Nephron progenitor cell (in vitro differentiated cells): ENCODE measurements around the gene KCNMA1.
A peak's percentile ranks its signal among the peaks of the same experiment; 100 is the strongest.

Experiments used
- DNase-seq: peaks from one replicate; pipeline ENCODE4 v3.0.0; 2021
- H3K27ac Mint-ChIP-seq: 2 replicates; pipeline ENCODE4 v1.8.0; 2021; ENCODE audit warnings: mild to moderate bottlenecking, moderate library complexity, mixed read lengths
- H3K27me3 Mint-ChIP-seq: 2 replicates; pipeline ENCODE4 v1.8.0; 2021; ENCODE audit warnings: mild to moderate bottlenecking, low read depth, mixed read lengths; ENCODE audit not compliant: poor library complexity
- H3K36me3 Mint-ChIP-seq: 2 replicates; pipeline ENCODE4 v1.8.0; 2021; ENCODE audit warnings: low read depth, mixed read lengths
- H3K4me1 Mint-ChIP-seq: 2 replicates; pipeline ENCODE4 v1.8.0; 2021; ENCODE audit warnings: mixed read lengths
- H3K4me3 Mint-ChIP-seq: 2 replicates; pipeline ENCODE4 v1.8.0; 2021; ENCODE audit warnings: mild to moderate bottlenecking, moderate library complexity, mixed read lengths
- H3K9me3 Mint-ChIP-seq: 2 replicates; pipeline ENCODE4 v1.8.0; 2021; ENCODE audit warnings: mild to moderate bottlenecking, moderate library complexity, mixed read lengths
- CTCF ChIP-seq: fragments of 200-600 bp; sonication (generic); IDR thresholded peaks from 2 replicates; pipeline ENCODE4 v1.5.0; 2021; ENCODE audit warnings: antibody characterized with exemption

KCNMA1 gene

GRCh38 chr10:77673515-77674140 lies 36.0 kb upstream of the KCNMA1 start:
- no peak overlapping the region for H3K4me3 Mint-ChIP-seq
- no peak for DNase-seq
- no peaks in the 10 kb centered on the region for H3K9me3 Mint-ChIP-seq
- TF ChIP-seq CTCF = no peak
- H3K27ac Mint-ChIP-seq = no peak overlapping the region
- peaks cover 22% of the 10 kb centered on the region for H3K4me1 Mint-ChIP-seq
- peaks cover 22% of the 10 kb centered on the region for H3K27me3 Mint-ChIP-seq
- H3K36me3 Mint-ChIP-seq = no peaks in the 10 kb centered on the region

- H3K9me3 Mint-ChIP-seq = no peaks in the 10 kb centered on the region
- H3K4me3 Mint-ChIP-seq = no peak overlapping the region
- peaks cover 22% of the 10 kb centered on the region for H3K4me1 Mint-ChIP-seq
- H3K36me3 Mint-ChIP-seq = no peaks in the 10 kb centered on the region
- no peak overlapping the region for H3K27ac Mint-ChIP-seq
- H3K27me3 Mint-ChIP-seq = peaks cover 21% of the 10 kb centered on the region
- no peak for TF ChIP-seq CTCF
- DNase-seq = no peak
Measured at GRCh38 chr10:77673101-77673500, 35.5 kb upstream of the KCNMA1 start.

- peaks cover 17% of the 10 kb centered on the region for H3K27me3 Mint-ChIP-seq
- peaks cover 22% of the 10 kb centered on the region for H3K4me1 Mint-ChIP-seq
- H3K9me3 Mint-ChIP-seq = no peaks in the 10 kb centered on the region
- no peak overlapping the region for H3K4me3 Mint-ChIP-seq
- DNase-seq = no peak
- H3K36me3 Mint-ChIP-seq = no peaks in the 10 kb centered on the region
- no peak for TF ChIP-seq CTCF
- no peak overlapping the region for H3K27ac Mint-ChIP-seq
Measured at GRCh38 chr10:77671594-77672252, 34.1 kb upstream of the KCNMA1 start.

- no peak for TF ChIP-seq CTCF
- no peak overlapping the region for H3K27ac Mint-ChIP-seq
- peaks cover 21% of the 10 kb centered on the region for H3K27me3 Mint-ChIP-seq
- no peaks in the 10 kb centered on the region for H3K36me3 Mint-ChIP-seq
- peak overlapping the region; percentile 4 for H3K4me3 Mint-ChIP-seq
- no peak for DNase-seq
- H3K4me1 Mint-ChIP-seq = peaks cover 22% of the 10 kb centered on the region
- no peaks in the 10 kb centered on the region for H3K9me3 Mint-ChIP-seq
Measured at GRCh38 chr10:77670817-77671443, 33.3 kb upstream of the KCNMA1 start.

GRCh38 chr10:77669892-77670291 lies 32.3 kb upstream of the KCNMA1 start:
- Mint-ChIP-seq H3K27ac (no peak overlapping the region), H3K4me3 (no peak overlapping the region), H3K4me1 (peaks cover 22% of the 10 kb centered on the region), H3K27me3 (peaks cover 21% of the 10 kb centered on the region), H3K9me3 (no peaks in the 10 kb centered on the region), H3K36me3 (no peaks in the 10 kb centered on the region)
- no peak for DNase-seq
- TF ChIP-seq CTCF = no peak
